Nephron progenitor cell (in vitro differentiated cells): ENCODE data around the gene MARK2.

Experiments used
- DNase-seq: peaks from one replicate; pipeline ENCODE4 v3.0.0; 2021
- H3K27ac Mint-ChIP-seq: 2 replicates; pipeline ENCODE4 v1.8.0; 2021; ENCODE audit warnings: mild to moderate bottlenecking, moderate library complexity, mixed read lengths
- H3K27me3 Mint-ChIP-seq: 2 replicates; pipeline ENCODE4 v1.8.0; 2021; ENCODE audit warnings: mild to moderate bottlenecking, low read depth, mixed read lengths; ENCODE audit not compliant: poor library complexity
- H3K36me3 Mint-ChIP-seq: 2 replicates; pipeline ENCODE4 v1.8.0; 2021; ENCODE audit warnings: low read depth, mixed read lengths
- H3K4me1 Mint-ChIP-seq: 2 replicates; pipeline ENCODE4 v1.8.0; 2021; ENCODE audit warnings: mixed read lengths
- H3K4me3 Mint-ChIP-seq: 2 replicates; pipeline ENCODE4 v1.8.0; 2021; ENCODE audit warnings: mild to moderate bottlenecking, moderate library complexity, mixed read lengths
- H3K9me3 Mint-ChIP-seq: 2 replicates; pipeline ENCODE4 v1.8.0; 2021; ENCODE audit warnings: mild to moderate bottlenecking, moderate library complexity, mixed read lengths
- CTCF ChIP-seq: fragments of 200-600 bp; sonication (generic); IDR thresholded peaks from 2 replicates; pipeline ENCODE4 v1.5.0; 2021; ENCODE audit warnings: antibody characterized with exemption

The MARK2 gene

GRCh38 chr11:63893355-63893754 lies 54.4 kb downstream of the MARK2 start:
- H3K27ac Mint-ChIP-seq: no peak overlapping the region
- DNase-seq: no peak
- peaks cover 38% of the 10 kb centered on the region for H3K36me3 Mint-ChIP-seq
- no peaks in the 10 kb centered on the region for H3K27me3 Mint-ChIP-seq
- TF ChIP-seq CTCF: no peak
- peaks cover 33% of the 10 kb centered on the region for H3K4me1 Mint-ChIP-seq
- no peak overlapping the region for H3K4me3 Mint-ChIP-seq
- H3K9me3 Mint-ChIP-seq: peaks cover 7% of the 10 kb centered on the region

GRCh38 chr11:63896071-63896470 lies 57.2 kb downstream of the MARK2 start:
- Mint-ChIP-seq H3K9me3 (peaks cover 7% of the 10 kb centered on the region), H3K4me3 (no peak overlapping the region), H3K4me1 (peaks cover 9% of the 10 kb centered on the region), H3K27me3 (no peaks in the 10 kb centered on the region), H3K27ac (no peak overlapping the region), H3K36me3 (peaks cover 59% of the 10 kb centered on the region)
- no peak for TF ChIP-seq CTCF
- DNase-seq: no peak

GRCh38 chr11:63897459-63898146 lies 58.7 kb downstream of the MARK2 start:
- H3K9me3 Mint-ChIP-seq: peaks cover 7% of the 10 kb centered on the region
- no peak for TF ChIP-seq CTCF
- DNase-seq: no peak
- no peak overlapping the region for H3K4me3 Mint-ChIP-seq
- no peak overlapping the region for H3K27ac Mint-ChIP-seq
- H3K27me3 Mint-ChIP-seq: peaks cover 4% of the 10 kb centered on the region
- H3K4me1 Mint-ChIP-seq: no peaks in the 10 kb centered on the region
- peaks cover 69% of the 10 kb centered on the region for H3K36me3 Mint-ChIP-seq

- peak overlapping the region; percentile 5 for H3K27ac Mint-ChIP-seq
- no peak overlapping the region for H3K4me3 Mint-ChIP-seq
- H3K4me1 Mint-ChIP-seq: peaks cover 15% of the 10 kb centered on the region
- DNase-seq: no peak
- TF ChIP-seq CTCF: no peak
- H3K27me3 Mint-ChIP-seq: peaks cover 7% of the 10 kb centered on the region
- peaks cover 51% of the 10 kb centered on the region for H3K36me3 Mint-ChIP-seq
- H3K9me3 Mint-ChIP-seq: no peaks in the 10 kb centered on the region
Measured at GRCh38 chr11:63901660-63902059, 62.8 kb downstream of the MARK2 start.

GRCh38 chr11:63903884-63904283 lies 65.0 kb downstream of the MARK2 start:
- DNase-seq: no peak
- H3K27me3 Mint-ChIP-seq: peaks cover 7% of the 10 kb centered on the region
- H3K27ac Mint-ChIP-seq: peak overlapping the region; percentile 79
- no peak for TF ChIP-seq CTCF
- H3K36me3 Mint-ChIP-seq: peaks cover 38% of the 10 kb centered on the region
- no peaks in the 10 kb centered on the region for H3K9me3 Mint-ChIP-seq
- H3K4me1 Mint-ChIP-seq: peaks cover 38% of the 10 kb centered on the region
- H3K4me3 Mint-ChIP-seq: no peak overlapping the region

- no peaks in the 10 kb centered on the region for H3K9me3 Mint-ChIP-seq
- H3K4me3 Mint-ChIP-seq: no peak overlapping the region
- no peak for DNase-seq
- peaks cover 31% of the 10 kb centered on the region for H3K36me3 Mint-ChIP-seq
- no peak for TF ChIP-seq CTCF
- peaks cover 45% of the 10 kb centered on the region for H3K4me1 Mint-ChIP-seq
- H3K27ac Mint-ChIP-seq: no peak overlapping the region
- H3K27me3 Mint-ChIP-seq: peaks cover 7% of the 10 kb centered on the region
Measured at GRCh38 chr11:63904743-63905142, 65.8 kb downstream of the MARK2 start.
